Coronary artery (tissue), 2 donors: ENCODE results near the gene ZNF426.

Experiments used
- DNase-seq: peaks from one replicate; pipeline ENCODE4 v3.0.0-alpha.2; 2017; ENCODE audit warnings: low spot score
- H3K27ac ChIP-seq, 2 donors: fragments of 200-600 bp; sonication (generic); one replicate each; pipeline ENCODE4 v1.5.1; 2016 to 2019
- H3K4me3 ChIP-seq: fragments of 200-600 bp; sonication (generic); 2 replicates; pipeline ENCODE4 v1.5.1; 2016; ENCODE audit warnings: mild to moderate bottlenecking, moderate library complexity
- TF ChIP-seq, protein P1 (sequence below): fragments of 200-600 bp; sonication (generic); IDR thresholded peaks from one replicate; pipeline ENCODE4 v1.5.1; 2019; ENCODE audit warnings: antibody characterized with exemption

ZNF426 gene

DNA sequence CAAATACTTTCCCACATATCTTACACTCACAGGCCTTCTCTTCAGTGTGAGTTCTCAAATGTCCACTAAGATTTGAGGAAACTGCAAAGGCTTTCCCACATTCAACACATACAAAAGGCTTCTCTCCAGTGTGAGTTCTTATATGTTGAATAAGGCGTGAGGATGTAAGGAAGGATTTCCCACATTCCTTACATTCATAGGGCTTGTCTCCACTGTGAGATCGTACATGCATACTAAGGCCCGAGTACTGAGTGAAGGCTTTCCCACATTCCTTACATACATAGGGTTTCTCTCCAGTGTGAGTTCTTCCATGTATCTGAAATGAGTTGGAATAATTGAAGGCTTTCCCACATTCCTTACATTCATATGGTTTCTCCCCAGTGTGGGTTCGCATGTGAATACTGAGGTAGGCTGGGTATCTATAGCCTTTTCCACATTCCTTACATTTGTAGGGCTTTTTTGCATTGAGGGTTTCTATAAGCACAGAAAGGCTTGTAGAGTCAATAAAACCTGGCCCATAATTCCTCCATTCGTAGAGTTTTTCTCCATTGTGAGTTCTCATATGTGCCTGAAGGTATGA, 9.6 kb downstream of the ZNF426 start:
- Histone ChIP-seq H3K4me3 (peak overlapping the region; percentile 44), H3K27ac (no peak overlapping the region)
- DNase-seq, result no peak
- TF ChIP-seq, protein P1, sequence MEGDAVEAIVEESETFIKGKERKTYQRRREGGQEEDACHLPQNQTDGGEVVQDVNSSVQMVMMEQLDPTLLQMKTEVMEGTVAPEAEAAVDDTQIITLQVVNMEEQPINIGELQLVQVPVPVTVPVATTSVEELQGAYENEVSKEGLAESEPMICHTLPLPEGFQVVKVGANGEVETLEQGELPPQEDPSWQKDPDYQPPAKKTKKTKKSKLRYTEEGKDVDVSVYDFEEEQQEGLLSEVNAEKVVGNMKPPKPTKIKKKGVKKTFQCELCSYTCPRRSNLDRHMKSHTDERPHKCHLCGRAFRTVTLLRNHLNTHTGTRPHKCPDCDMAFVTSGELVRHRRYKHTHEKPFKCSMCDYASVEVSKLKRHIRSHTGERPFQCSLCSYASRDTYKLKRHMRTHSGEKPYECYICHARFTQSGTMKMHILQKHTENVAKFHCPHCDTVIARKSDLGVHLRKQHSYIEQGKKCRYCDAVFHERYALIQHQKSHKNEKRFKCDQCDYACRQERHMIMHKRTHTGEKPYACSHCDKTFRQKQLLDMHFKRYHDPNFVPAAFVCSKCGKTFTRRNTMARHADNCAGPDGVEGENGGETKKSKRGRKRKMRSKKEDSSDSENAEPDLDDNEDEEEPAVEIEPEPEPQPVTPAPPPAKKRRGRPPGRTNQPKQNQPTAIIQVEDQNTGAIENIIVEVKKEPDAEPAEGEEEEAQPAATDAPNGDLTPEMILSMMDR, result no peak

DNA sequence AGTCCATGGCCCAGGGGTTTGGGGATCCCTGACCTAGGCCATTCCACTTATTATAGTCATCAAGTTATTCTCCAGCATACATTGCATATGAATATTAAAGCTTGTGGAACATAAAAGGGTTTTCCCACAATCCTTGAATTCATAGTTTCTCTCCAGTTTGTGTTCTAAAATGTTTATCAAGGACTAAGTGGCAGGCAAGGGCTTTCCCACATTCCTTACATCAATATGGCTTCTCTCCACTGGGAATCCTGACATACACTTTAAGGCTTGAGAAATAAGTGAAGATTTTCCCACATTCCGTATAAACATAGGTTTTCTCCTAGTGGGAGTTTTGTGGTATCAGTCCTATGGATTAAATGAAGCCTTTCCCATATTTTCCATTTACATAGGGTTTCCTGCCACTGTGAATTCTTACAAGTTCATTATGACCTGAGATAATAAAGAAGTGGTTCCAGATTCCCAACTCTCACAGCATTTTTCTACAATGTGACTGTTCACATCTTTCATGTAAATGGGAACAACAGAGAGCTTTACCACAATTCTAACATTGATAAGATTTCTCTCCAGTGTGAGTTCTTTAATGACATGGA, 14.5 kb downstream of the ZNF426 start:
- Histone ChIP-seq H3K4me3 (peak overlapping the region; percentile 1), H3K27ac (no peak overlapping the region)
- DNase-seq, result no peak
- TF ChIP-seq, protein P1, result no peak

DNA sequence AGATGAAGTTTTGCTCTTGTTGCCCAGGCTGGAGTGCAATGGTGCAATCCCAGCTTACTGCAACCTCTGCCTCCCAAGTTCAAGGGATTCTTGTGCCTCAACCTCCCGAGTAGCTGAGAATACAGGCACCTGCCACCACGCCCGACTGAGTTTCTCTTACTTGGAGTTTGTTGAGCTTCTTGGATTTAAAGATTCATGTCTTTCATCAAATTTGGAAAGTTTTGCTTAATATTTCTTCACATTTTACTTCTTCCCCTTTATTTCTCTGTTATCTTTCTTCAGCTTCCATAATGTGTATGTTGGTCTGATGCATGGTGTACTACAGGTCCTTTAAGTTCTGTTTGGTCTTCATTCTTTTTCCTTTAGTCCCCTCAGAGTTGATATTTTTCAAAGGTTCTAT, 31.2 kb downstream of the ZNF426 start:
- Histone ChIP-seq H3K4me3 (no peak overlapping the region), H3K27ac (no peak overlapping the region)
- DNase-seq, result no peak
- TF ChIP-seq, protein P1, result no peak

DNA sequence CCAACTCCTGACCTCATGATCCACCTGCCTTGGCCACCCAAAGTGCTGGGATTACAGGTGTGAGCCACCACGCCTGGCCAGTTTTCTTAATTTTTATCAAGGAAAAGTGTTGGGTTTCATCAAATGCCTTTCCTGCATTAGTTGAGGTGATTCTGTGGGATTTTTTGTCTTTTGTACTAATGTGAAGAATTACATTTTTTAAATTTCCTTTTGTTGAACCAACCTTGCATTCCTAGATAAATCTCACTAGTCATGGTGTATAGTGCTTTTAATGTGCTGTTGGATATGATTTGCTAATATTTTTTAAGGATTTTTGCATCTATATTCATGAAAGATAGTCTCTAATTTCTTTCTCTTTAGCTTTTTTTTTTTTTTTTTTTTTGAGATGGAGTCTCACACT, 37.6 kb downstream of the ZNF426 start:
- Histone ChIP-seq H3K27ac (no peak overlapping the region), H3K4me3 (no peak overlapping the region)
- TF ChIP-seq, protein P1, result no peak
- DNase-seq, result no peak

DNA sequence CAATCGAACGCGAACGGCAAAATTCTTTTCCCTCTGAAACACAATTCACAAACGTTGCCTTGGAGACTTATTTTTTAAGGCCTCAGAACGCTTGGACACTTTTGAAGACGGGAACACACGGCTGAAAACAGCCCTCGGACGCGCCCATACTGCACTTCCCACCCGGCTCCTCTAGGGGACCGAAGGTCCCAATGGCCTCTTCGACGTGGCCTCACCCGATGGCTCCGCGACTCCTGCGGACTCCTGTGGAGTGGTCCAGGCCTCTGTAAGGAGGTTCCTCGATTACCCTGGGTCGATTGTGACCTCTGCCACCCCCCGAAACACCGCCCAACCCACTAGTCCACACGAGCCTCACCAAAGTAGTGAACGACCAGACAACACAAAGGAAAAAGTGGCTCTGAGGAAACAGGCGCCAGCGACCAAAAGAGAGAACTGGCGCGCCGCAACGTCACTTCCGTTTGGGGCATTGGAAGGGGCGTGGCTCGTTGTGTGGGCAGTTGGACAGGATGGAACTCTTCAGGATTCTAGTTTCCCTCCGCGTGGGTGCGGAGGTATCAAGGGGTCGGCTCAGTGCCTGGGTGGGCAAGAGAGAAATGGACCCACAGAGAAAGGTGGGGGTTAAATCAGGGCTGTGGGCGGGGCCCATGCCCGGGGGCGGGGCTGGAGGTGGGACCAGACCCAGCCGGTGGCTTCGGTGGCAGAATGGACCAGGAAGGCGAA, 40.1 kb downstream of the ZNF426 start, which contains the start of gene ZNF560:
Gene ZNF560 (minus strand): TSS at position 434 of the 720 bp plus-strand sequence. CDS start 23,303 bp downstream, outside the sequence.
- Histone ChIP-seq H3K27ac (no peak within 1 kb of the TSS), H3K4me3 (peak within 1 kb of the TSS; percentile 34)
- TF ChIP-seq, protein P1, result no peak
- DNase-seq, result no peak

DNA sequence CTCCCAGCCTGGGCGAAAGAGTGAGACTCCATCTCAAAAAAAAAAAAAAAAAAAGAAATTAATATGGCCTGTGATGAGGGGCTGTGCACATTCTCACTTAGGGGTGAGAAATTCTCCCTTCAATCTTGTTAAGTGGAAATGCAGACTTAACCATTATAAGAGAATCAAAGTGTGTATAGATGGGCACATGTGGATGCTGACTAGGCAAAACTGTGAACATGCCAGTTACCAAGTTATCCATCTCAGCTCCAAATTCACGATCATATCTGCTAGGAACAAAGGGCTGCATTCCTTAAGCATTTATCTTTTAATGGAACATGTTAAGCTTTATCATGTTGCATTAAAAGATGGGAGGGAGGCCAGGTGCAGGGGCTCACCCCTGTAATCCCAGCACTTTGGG, 44.3 kb downstream of the ZNF426 start:
- TF ChIP-seq, protein P1, result no peak
- H3K4me3 ChIP-seq, result no peak overlapping the region
- no peak overlapping the region for H3K27ac ChIP-seq
- DNase-seq, result no peak
